ENCODE data around the gene CHD3.
"Not testable (repeated sequence)": the region's sequence is repeated elsewhere in the genome, so short reads cannot be mapped to it uniquely, and the experiment has no call there.

Gene CHD3

DNA sequence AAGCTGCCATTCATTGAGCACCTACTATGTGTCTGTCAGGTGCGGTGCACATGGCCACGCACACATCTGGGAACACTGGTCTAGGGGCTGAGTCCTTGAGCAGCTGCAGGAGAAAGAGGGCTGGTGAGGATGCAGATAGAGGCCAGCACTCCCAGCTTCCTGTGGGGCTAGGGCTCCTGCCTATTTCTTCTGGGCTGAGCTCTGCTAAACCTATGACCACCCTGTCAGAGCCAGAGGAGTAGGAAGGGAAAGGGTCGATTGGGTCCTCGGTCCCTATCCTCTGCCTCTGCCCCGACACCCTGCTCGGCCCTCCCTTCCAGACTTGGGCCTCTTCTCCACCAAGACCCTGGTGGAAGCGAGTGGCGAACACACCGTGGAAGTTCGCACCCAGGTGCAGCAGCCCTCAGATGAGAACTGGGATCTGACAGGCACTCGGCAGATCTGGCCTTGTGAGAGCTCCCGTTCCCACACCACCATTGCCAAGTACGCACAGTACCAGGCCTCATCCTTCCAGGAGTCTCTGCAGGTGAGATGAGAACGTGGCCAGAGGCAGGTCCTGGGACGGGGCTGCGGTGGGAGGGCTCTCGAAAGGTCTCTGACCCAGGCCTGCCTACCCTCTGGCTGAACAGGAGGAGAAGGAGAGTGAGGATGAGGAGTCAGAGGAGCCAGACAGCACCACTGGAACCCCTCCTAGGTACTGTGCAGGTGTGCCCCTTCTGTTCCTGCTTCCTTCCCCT is 37.7 kb upstream of the CHD3 start:
- DNase-seq, result no peak

GRCh38 chr17:7851438-7852261 is 36.9 kb upstream of the CHD3 start:
- peak; percentile 90 for DNase-seq

- no peak for DNase-seq
Observed at GRCh38 chr17:7852262-7852670, 36.3 kb upstream of the CHD3 start.

DNA sequence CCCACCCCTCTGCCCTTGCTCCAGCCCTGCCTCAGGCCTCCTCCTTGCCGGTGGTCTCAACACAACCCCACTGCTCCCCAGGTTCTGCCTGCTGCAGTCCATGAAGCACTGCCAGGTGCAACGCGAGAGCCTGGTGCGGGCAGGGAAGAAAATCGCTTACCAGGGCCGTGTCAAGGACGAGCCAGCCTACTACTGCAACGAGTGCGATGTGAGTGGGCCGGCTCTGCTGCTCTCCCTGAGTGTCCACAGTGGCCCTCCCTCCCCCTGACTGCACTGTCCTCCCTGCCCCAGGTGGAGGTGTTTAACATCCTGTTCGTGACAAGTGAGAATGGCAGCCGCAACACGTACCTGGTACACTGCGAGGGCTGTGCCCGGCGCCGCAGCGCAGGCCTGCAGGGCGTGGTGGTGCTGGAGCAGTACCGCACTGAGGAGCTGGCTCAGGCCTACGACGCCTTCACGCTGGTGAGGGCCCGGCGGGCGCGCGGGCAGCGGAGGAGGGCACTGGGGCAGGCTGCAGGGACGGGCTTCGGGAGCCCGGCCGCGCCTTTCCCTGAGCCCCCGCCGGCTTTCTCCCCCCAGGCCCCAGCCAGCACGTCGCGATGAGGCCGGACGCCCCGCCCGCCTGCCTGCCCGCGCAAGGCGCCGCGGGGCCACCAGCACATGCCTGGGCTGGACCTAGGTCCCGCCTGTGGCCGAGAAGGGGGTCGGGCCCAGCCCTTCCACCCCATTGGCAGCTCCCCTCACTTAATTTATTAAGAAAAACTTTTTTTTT is 35.5 kb upstream of the CHD3 start:
- no peak for DNase-seq

GRCh38 chr17:7853691-7854038 is 34.9 kb upstream of the CHD3 start:
- DNase-seq, result no peak

DNA sequence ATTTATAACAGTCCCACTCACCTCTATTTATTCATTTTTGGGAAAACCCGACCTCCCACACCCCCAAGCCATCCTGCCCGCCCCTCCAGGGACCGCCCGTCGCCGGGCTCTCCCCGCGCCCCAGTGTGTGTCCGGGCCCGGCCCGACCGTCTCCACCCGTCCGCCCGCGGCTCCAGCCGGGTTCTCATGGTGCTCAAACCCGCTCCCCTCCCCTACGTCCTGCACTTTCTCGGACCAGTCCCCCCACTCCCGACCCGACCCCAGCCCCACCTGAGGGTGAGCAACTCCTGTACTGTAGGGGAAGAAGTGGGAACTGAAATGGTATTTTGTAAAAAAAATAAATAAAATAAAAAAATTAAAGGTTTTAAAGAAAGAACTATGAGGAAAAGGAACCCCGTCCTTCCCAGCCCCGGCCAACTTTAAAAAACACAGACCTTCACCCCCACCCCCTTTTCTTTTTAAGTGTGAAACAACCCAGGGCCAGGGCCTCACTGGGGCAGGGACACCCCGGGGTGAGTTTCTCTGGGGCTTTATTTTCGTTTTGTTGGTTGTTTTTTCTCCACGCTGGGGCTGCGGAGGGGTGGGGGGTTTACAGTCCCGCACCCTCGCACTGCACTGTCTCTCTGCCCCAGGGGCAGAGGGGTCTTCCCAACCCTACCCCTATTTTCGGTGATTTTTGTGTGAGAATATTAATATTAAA is 34.4 kb upstream of the CHD3 start:
- no peak for DNase-seq

DNA sequence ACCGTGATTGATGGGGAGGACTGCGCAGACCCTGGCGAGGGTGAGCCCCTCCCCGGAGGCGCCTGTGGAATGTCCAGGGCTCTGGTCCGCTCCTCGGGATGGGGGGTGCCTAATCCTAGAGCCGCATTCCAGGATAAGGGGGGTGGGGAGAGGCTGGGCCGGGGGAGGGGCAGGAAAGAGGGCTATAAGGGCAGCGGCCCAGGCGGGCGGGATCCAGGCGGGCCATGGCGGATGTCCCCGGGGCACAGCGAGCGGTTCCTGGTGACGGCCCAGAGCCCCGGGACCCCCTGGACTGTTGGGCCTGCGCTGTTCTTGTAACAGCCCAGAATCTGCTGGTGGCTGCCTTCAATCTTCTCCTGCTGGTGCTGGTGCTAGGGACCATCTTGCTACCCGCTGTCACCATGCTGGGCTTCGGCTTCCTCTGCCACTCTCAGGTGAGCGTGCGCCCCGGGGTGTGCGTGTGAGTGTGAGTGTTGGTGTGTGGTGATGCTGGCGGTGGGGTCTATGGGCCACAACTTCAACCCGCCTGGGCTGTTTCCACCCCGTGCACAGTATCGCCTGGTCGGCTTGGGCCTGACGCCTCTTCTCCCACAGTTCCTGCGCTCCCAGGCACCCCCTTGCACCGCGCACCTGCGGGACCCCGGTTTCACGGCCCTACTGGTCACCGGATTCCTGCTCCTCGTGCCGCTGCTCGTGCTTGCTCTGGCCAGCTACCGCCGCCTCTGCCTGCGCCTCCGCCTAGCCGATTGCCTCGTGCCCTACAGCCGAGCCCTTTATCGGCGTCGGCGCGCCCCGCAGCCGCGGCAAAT is 33.5 kb upstream of the CHD3 start, which contains the start of gene TMEM88:
Gene TMEM88, plus strand, starts transcription at position 216 of the 809 bp plus-strand sequence. Its CDS starts 9 bp downstream, at position 225.
- no peak for DNase-seq

GRCh38 chr17:7855660-7856010 is 33.0 kb upstream of the CHD3 start:
- DNase-seq, result no peak

DNA sequence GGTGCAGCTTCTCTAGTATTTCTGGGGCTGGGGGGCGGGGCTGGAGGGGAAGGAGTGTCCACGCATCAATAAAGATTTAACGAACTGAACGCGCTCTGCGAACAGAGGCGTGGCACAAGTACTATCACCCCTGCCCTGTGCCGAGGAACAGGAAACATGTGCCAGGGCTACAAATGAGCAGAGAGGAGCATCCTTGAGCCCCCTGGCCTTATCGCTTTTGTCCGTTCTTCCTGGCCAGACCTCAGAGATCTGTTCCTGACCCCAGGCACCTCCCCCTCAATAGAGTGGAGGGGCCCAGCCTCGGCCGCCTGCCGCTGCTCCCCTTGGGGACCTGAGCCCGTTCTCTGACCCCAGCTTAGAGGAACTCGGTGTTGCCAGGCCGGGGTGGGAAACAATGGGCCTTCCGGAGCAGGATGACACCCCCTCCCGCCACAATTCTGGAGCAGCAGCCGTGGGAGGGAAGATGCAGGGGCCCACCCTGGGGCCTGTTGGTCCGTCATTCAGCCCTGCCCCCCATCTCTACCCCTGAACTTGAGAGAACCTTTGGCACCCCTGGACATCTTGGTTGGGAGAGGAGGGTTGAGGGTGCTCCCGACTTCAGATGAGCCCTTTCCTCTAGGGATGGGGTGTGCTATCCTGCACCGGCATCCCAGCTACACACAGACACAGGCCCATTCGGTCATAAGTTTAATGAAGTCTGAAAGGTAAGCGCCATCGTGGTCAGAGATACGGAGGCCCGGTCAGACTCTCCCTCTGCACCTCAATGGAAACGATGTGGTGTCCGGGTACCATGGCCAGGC is 32.4 kb upstream of the CHD3 start:
- peak; percentile 41 for DNase-seq

GRCh38 chr17:7856811-7857712 is 31.5 kb upstream of the CHD3 start, which contains the start of gene NAA38:
Gene NAA38, minus strand, starts transcription at chr17:7857559. Its CDS starts 96 bp downstream, at chr17:7857463.
- peak; percentile 98 for DNase-seq

DNA sequence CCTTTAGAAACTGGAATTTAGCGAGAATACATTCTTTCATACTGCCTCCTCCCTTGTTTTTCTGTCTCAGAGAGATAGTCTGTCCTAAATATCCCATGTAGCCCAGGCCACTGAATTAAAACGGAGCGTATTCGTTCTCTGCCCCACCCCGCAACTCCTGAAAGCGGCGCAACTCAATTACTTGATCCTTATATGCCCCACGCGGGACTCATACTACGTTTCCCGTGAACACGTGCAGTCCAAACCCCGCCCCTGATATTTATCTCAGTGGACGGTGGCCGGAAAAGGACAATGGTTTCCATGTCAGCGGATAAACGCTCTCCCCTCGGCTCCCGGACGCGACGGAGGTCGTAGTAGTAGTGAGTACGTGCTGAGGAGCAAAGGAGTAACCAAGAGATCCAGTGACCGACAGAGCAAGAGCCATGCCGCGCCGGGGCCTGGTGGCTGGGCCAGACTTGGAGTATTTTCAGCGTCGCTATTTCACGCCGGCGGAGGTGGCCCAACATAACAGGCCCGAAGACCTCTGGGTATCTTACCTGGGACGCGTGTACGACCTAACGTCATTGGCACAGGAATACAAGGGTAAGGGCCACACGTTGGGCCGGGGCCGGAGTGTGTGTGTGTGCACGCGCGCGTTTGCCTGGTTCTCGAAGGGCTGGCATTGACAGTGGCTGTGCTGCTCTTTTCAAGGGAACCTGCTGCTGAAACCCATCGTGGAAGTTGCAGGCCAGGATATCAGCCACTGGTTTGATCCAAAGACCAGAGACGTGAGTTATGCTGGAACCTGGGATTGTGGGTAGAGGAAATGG is 30.7 kb upstream of the CHD3 start, which contains the start of gene CYB5D1:
Gene CYB5D1, plus strand, starts transcription at position 291 of the 809 bp plus-strand sequence. Its CDS starts 132 bp downstream, at position 423.
- peak; percentile 93 for DNase-seq

GRCh38 chr17:7858522-7858810 is 30.1 kb upstream of the CHD3 start:
- peak; percentile 51 for DNase-seq

DNA sequence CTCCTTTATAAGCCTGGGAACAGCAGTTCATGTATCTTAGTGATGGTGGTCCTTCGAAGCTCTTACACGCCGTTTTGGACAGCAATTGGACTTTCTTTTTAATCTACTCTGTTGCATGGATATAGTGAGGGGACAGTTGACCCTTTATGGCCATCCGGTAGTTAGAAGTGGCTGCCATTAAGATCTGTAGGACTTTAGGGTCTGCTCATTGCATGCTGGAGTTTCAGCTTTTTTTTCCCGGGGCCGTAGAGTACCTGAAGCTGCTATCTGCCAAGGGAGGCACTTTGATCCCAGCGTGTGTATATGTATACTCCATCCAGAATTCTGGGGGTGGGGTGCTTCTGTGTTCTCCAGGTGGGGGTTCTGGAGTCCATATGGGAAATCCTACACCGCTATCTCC is 29.6 kb upstream of the CHD3 start:
- no peak for DNase-seq

GRCh38 chr17:7862692-7863437 is 25.7 kb upstream of the CHD3 start:
- DNase-seq, result peak; percentile 52

DNA sequence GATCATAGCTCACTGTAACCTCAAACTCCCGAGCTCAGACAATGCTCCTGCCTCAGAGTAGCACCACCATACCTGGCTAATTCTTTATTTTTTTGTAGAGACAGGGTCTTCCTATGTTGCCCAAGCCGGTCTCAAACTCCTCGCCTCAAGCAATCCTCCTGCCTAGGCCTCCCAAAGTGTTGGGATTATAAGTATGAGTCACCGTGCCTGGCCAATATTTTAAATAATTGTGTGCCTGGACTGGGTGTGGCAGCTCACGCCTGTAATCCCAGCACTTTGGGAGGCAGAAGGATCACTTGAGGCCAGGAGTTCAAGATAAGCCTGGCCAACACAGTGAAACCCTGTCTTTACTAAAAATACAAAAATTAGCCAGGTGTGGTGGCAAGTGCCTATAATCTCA is 24.2 kb upstream of the CHD3 start:
- not testable (repeated sequence) for DNase-seq

DNA sequence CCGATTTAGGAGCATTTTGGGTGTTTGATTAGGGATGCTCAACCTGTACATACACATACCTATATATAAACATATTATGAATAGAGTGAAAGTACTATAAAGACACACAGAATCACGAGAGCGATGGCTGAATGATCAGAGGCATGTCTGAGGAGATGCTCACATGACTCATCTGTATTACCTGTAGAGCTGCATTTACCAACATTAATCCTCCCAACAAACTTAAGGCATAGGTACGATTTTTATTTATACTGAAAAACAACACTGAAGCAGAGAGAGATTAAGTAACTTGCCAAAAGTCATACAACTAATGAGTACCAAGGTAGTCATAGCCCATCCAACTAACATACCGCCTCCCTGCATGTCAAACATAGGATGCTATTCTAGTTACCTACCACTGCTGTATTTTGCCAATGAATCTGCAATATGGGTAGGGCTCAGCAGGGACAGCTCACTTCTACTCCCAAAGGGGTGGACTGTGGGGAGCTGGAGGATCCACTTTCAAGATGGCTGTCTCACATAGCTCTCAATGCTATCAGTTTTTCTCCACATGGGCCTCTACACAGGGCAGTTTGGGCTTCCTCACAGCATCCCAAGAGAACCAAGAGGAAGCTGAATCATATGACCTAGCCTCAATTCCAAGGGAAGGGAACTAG is 23.5 kb upstream of the CHD3 start:
- DNase-seq, result no peak

DNA sequence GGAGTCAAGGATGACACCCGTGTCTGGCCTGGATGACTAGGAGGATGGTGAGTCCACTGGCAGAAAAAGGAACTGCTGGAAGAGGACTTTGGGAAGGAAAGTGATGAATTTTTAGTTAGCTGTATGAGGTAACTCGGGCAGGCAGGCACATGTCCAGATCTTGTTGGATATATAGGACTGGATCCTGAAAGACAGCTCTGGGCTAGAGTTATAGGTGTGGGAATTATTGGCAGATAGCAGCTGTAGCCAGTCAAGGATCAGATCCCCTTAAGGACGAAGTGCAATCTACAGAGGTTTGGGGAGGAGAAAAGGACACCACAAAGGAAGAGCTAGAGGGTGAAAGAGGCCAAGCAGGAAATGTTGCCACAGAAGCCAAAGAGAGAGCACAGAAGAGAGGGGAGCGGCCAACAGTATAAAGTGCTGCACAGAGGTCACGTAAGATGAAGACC is 20.7 kb upstream of the CHD3 start:
- DNase-seq, result peak; percentile 39

- no peak for DNase-seq
Observed at GRCh38 chr17:7873051-7873450, 15.5 kb upstream of the CHD3 start.
